ENCODE results near the gene THSD4. TPM values are rescaled to one million over a fixed set of nuclear protein-coding genes. Genes with fewer than 3 reads are reported as not detected.

Gene THSD4
- total RNA-seq, 1 experiment from 2014 or later = 0.29 TPM

GRCh38 chr15:71345186-71345585, 229.9 kb downstream of the THSD4 start:
- Histone ChIP-seq H3K27me3 (replicated peaks; ENCODE audit: control insufficient read depth, insufficient read depth, low read length) (0 out of 2 replicates have a peak, but pooled peaks cover 1% of the 10 kb centered on the region), H3K36me3 (ENCODE audit: control insufficient read depth, insufficient read depth, low read length) (no peaks in the 10 kb centered on the region), H3K4me1 (no peaks in the 10 kb centered on the region), H3K9me3 (no peaks in the 10 kb centered on the region), H3K4me3 (ENCODE audit: low read depth, low read length) (no peak overlapping the region)
- intact Hi-C loops (cut with micrococcal nuclease; ENCODE audit: unreplicated experiment) = no loop called here
- peaks cover 10% of the 10 kb centered on the region for H3K9me3 Mint-ChIP-seq (ENCODE audit: unreplicated experiment)
- TF ChIP-seq CTCF (IDR thresholded peaks at IDR 0.05; ENCODE audit: insufficient read depth in 1 of 2, low read depth in 1 of 2, low read length in 1 of 2, severe bottlenecking in 1 of 2, unreplicated experiment in 1 of 2) = no peak
- H3K4me3 Mint-ChIP-seq (ENCODE audit: unreplicated experiment) = no peak overlapping the region
- ChIA-PET POLR2A (no interaction called here), CTCF (no interaction called here)
- no peak for DNase-seq
- H3K27ac Mint-ChIP-seq (ENCODE audit: unreplicated experiment) = no peak overlapping the region
- peaks cover 8% of the 10 kb centered on the region for H3K4me1 Mint-ChIP-seq (ENCODE audit: low read depth, unreplicated experiment)
- no TSS peak for BruUV-seq (replicated peaks)
- H3K36me3 Mint-ChIP-seq (ENCODE audit: insufficient read depth, unreplicated experiment) = no peaks in the 10 kb centered on the region
- peaks cover 12% of the 10 kb centered on the region for H3K27me3 Mint-ChIP-seq (ENCODE audit: insufficient read depth, unreplicated experiment)

DNA sequence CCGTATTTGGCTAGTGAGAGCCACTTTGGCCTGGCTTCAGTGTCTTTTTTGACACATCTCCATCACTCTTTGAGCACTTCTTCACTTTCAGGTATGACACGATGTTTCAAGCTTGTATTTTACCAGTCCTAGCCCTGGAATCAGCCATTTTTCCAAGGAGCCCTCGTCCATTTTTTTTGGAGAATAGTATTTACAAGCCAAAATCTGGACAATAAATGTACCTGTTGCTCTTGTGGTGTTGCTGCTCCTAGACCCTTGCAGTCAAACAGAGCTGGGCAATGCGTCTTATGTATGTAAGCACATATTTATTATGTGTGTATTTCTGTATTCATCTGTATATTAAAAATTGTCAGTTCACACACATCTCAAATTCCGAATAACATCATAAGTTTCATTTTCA, 231.2 kb downstream of the THSD4 start:
- Mint-ChIP-seq H3K27ac (ENCODE audit: unreplicated experiment) (no peak overlapping the region), H3K4me1 (ENCODE audit: low read depth, unreplicated experiment) (peaks cover 8% of the 10 kb centered on the region), H3K9me3 (ENCODE audit: unreplicated experiment) (peaks cover 7% of the 10 kb centered on the region), H3K27me3 (ENCODE audit: insufficient read depth, unreplicated experiment) (peaks cover 14% of the 10 kb centered on the region), H3K4me3 (ENCODE audit: unreplicated experiment) (no peak overlapping the region), H3K36me3 (ENCODE audit: insufficient read depth, unreplicated experiment) (no peaks in the 10 kb centered on the region)
- intact Hi-C loops (cut with micrococcal nuclease; ENCODE audit: unreplicated experiment) = no loop called here
- H3K27me3 ChIP-seq (replicated peaks; ENCODE audit: control insufficient read depth, insufficient read depth, low read length) = 0 out of 2 replicates have a peak, but pooled peaks cover 1% of the 10 kb centered on the region
- no peaks in the 10 kb centered on the region for H3K36me3 ChIP-seq (ENCODE audit: control insufficient read depth, insufficient read depth, low read length)
- BruUV-seq (replicated peaks) = no TSS peak
- no peak for DNase-seq
- H3K4me1 ChIP-seq = no peaks in the 10 kb centered on the region
- H3K4me3 ChIP-seq (ENCODE audit: low read depth, low read length) = no peak overlapping the region
- no peaks in the 10 kb centered on the region for H3K9me3 ChIP-seq
- ChIA-PET POLR2A (interaction anchor here (0.7 kb wide), 1 partner anchor 205 kb away, joined by 7 read pairs; no protein-coding TSS in a partner anchor), CTCF (no interaction called here)
- no peak for TF ChIP-seq CTCF (IDR thresholded peaks at IDR 0.05; ENCODE audit: insufficient read depth in 1 of 2, low read depth in 1 of 2, low read length in 1 of 2, severe bottlenecking in 1 of 2, unreplicated experiment in 1 of 2)

DNA sequence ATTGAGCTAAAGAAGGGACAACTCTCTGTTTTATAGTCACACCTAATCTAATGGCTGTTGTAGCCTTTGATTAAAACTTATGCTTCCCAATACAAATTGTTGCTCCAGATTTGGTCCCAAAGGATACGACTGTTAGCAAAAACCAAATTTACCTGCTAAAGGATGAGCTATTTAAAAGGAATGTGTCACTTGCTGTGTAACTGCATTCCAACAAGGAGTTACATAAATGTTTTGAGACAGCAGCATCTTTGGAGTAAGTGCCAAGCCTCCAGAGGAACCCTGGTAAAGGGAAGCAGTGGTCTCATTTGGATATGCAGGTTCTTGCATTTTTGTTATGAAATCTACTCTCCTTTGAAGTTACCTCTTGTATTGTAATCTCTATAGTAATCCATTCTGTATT, 233.3 kb downstream of the THSD4 start:
- Mint-ChIP-seq H3K27me3 (ENCODE audit: insufficient read depth, unreplicated experiment) (peaks cover 14% of the 10 kb centered on the region), H3K4me3 (ENCODE audit: unreplicated experiment) (no peak overlapping the region), H3K36me3 (ENCODE audit: insufficient read depth, unreplicated experiment) (no peaks in the 10 kb centered on the region), H3K4me1 (ENCODE audit: low read depth, unreplicated experiment) (peaks cover 8% of the 10 kb centered on the region), H3K27ac (ENCODE audit: unreplicated experiment) (no peak overlapping the region), H3K9me3 (ENCODE audit: unreplicated experiment) (no peaks in the 10 kb centered on the region)
- no peaks in the 10 kb centered on the region for H3K4me1 ChIP-seq
- no TSS peak for BruUV-seq (replicated peaks)
- H3K36me3 ChIP-seq (ENCODE audit: control insufficient read depth, insufficient read depth, low read length) = no peaks in the 10 kb centered on the region
- POLR2A ChIA-PET = no interaction called here
- TF ChIP-seq CTCF (IDR thresholded peaks at IDR 0.05; ENCODE audit: insufficient read depth in 1 of 2, low read depth in 1 of 2, low read length in 1 of 2, severe bottlenecking in 1 of 2, unreplicated experiment in 1 of 2) = no peak
- no peaks in the 10 kb centered on the region for H3K9me3 ChIP-seq
- CTCF ChIA-PET = no interaction called here
- no peak for DNase-seq
- H3K4me3 ChIP-seq (ENCODE audit: low read depth, low read length) = no peak overlapping the region
- 0 out of 2 replicates have a peak, but pooled peaks cover 1% of the 10 kb centered on the region for H3K27me3 ChIP-seq (replicated peaks; ENCODE audit: control insufficient read depth, insufficient read depth, low read length)
- intact Hi-C loops (cut with micrococcal nuclease; ENCODE audit: unreplicated experiment) = no loop called here
